Small intestine (tissue), 16 donors: ENCODE measurements around the gene SERPINA4. TPM values are rescaled to one million over a fixed set of nuclear protein-coding genes. Genes with fewer than 3 reads are reported as not detected.

ENCODE experiments used
- DNase-seq, 2 donors: peaks; one replicate each; pipeline versions ENCODE4 v3.0.0 to v3.0.0-alpha.2; 2013
- FAIRE-seq: peaks from 2 replicates; lab custom pipeline; 2012; peaks lifted over from hg19 to GRCh38; lab: Jason Lieb, UNC
- H3K27ac ChIP-seq, 3 donors: one replicate each; pipeline ENCODE4 v1.5.1; 2013; ENCODE audit warnings: low read length in 2 of 3, mild to moderate bottlenecking in 2 of 3, control low read depth in 1 of 3, inconsistent platforms in 1 of 3, low read depth in 1 of 3, moderate library complexity in 1 of 3
- H3K27me3 ChIP-seq, 3 donors: one replicate each; pipeline ENCODE4 v1.6.1; 2013; ENCODE audit warnings: low read length in 3 of 3, inconsistent platforms in 1 of 3; ENCODE audit not compliant: control insufficient read depth in 3 of 3, insufficient read depth in 3 of 3
- H3K36me3 ChIP-seq, 3 donors: one replicate each; pipeline ENCODE4 v1.6.1; 2013; ENCODE audit warnings: low read length in 3 of 3, inconsistent platforms in 1 of 3, low read depth in 1 of 3, mild to moderate bottlenecking in 1 of 3, moderate library complexity in 1 of 3; ENCODE audit not compliant: control insufficient read depth in 3 of 3, insufficient read depth in 2 of 3
- H3K4me1 ChIP-seq, 3 donors: one replicate each; pipeline ENCODE4 v1.6.1; 2013; ENCODE audit warnings: low read length in 2 of 3, inconsistent platforms in 1 of 3, low read depth in 1 of 3, mild to moderate bottlenecking in 1 of 3, moderate library complexity in 1 of 3; ENCODE audit not compliant: control insufficient read depth in 3 of 3, insufficient read depth in 2 of 3
- H3K4me3 ChIP-seq, 3 donors: one replicate each; pipeline ENCODE4 v1.5.1; 2013; ENCODE audit warnings: low read length in 3 of 3, control low read depth in 1 of 3, inconsistent platforms in 1 of 3, low read depth in 1 of 3, mild to moderate bottlenecking in 1 of 3, moderate library complexity in 1 of 3
- H3K9me3 ChIP-seq, 2 donors: one replicate each; pipeline ENCODE4 v1.6.1; 2013; ENCODE audit warnings: low read depth in 1 of 2, low read length in 1 of 2; ENCODE audit not compliant: control insufficient read depth in 2 of 2, insufficient read depth in 1 of 2
- WGBS, 3 donors: extraction: QIAGEN DNeasy Blood & Tissue Kit; methylation state at CpG; one replicate each; pipeline ENCODE4 v1.1.7; 2013; 5-methylcytosine and 5-hydroxymethylcytosine counted together
- long read RNA-seq, 10 donors: transcript quantifications; one replicate each; lab custom pipeline, GENCODE V29; 2026
- polyA plus RNA-seq, 4 donors: library from polyadenylated mRNA; stranded (reverse) in 3 of 4; unstranded in 1 of 4; fragments of 200-250 nt in 3 of 4; fragments of 120-200 nt in 1 of 4; gene quantifications; one replicate each; pipeline versions ENCODE4 v1.2.1 to v1.2.3, GENCODE V29; 2013
- donor health status: healthy with polysubstance abuse.
- donor health status: control.
- donor health status: control.
- donor health status: Bipolar disorder and iron deficiency.
- donor health status: healthy.

SERPINA4 gene, protein sequence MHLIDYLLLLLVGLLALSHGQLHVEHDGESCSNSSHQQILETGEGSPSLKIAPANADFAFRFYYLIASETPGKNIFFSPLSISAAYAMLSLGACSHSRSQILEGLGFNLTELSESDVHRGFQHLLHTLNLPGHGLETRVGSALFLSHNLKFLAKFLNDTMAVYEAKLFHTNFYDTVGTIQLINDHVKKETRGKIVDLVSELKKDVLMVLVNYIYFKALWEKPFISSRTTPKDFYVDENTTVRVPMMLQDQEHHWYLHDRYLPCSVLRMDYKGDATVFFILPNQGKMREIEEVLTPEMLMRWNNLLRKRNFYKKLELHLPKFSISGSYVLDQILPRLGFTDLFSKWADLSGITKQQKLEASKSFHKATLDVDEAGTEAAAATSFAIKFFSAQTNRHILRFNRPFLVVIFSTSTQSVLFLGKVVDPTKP
- polyA plus RNA-seq: 10 to 100 TPM in 1 of 4 donors, 1 to 10 TPM in 1, not detected in 2; 1.2 to 98.2 TPM
- long read RNA-seq, donor 1: 0 reads
- long read RNA-seq, donor 2, transcript SERPINA4-203 (5 exons, 2,012 nt): major isoform, 11 of 12 reads
- long read RNA-seq, donor 2, partial matches to known transcripts: 0 of 12 reads
- long read RNA-seq, donor 2, other reads (novel, unspliced or antisense): 0 of 12 reads
- long read RNA-seq, donor 3, transcript SERPINA4-203 (5 exons, 2,012 nt): major isoform, 12 of 31 reads
- long read RNA-seq, donor 3, partial matches to known transcripts: 19 of 31 reads
- long read RNA-seq, donor 3, other reads (novel, unspliced or antisense): 0 of 31 reads
- long read RNA-seq, donor 4, partial matches to known transcripts: 0 of 2 reads
- long read RNA-seq, donor 4, other reads (novel, unspliced or antisense): 0 of 2 reads
- long read RNA-seq, donor 5, partial matches to known transcripts: 13 of 18 reads
- long read RNA-seq, donor 5, other reads (novel, unspliced or antisense): 0 of 18 reads
- long read RNA-seq, donor 6, transcript SERPINA4-203 (5 exons, 2,012 nt): major isoform, 8 of 10 reads
- long read RNA-seq, donor 6, partial matches to known transcripts: 0 of 10 reads
- long read RNA-seq, donor 6, other reads (novel, unspliced or antisense): 0 of 10 reads
- long read RNA-seq, donor 7: 0 reads
- long read RNA-seq, donor 8: 0 reads
- long read RNA-seq, donor 9, partial matches to known transcripts: 7 of 9 reads
- long read RNA-seq, donor 9, other reads (novel, unspliced or antisense): 0 of 9 reads
- long read RNA-seq, donor 10, transcript SERPINA4-203 (5 exons, 2,012 nt): major isoform, 7 of 15 reads
- long read RNA-seq, donor 10, partial matches to known transcripts: 7 of 15 reads
- long read RNA-seq, donor 10, other reads (novel, unspliced or antisense): 0 of 15 reads

DNA sequence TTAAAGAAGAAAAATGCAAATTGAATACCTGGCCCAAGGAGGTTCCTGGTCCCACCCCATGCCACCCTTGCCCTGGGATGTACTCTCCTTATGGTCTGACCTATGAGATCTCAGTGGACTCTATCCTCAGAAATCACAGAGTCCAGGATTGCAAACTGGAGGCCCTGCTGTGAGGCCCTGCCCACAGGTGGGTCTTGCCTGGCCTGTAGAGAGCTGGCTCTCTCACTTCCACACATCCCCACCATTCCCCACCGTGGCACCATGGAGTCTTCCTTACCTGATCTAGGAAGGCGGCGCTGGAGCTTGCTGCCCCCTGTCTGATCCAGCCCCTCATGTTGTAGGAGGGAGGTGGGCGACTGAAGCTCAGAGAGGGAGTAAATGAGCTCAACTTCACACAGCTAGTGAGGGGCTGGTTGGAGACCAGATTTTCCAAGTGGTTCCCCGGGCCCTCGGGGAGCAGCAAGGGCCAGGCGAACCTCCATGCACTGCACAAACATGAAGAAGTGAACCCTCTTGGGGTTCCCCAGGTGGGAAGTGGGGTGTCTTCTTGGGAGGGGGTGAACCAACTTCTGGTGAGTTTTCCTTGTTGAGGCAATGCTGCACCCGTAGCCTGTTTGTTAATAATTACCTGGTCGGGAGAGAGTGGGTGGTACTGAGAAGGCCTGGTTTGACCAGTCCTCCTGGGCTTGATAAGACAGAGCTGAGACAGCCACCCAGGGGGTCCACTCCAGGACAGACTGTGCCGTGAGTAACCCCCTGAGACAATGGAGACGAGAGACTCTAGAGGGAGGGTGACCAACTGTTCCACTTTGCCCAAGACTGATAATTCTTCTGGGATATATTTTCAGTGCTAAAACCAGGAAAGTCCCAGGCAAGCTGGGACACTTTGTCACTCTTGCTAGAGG lies at the start of gene SERPINA4:
TSS of gene SERPINA4 (plus strand) at position 692 of the 905 bp plus-strand sequence. CDS start 2,041 bp downstream, outside the sequence.
- no peaks in the 10 kb centered on the region for H3K27me3 ChIP-seq
- H3K4me3 ChIP-seq: peak within 1 kb of the TSS in 1 of 3 donors; percentile 21
- peaks cover 0 to 3% (median 0%) of the 10 kb centered on the region in 3 donors for H3K36me3 ChIP-seq
- peaks cover 0 to 15% (median 0%) of the 10 kb centered on the region in 3 donors for H3K4me1 ChIP-seq
- peak within 1 kb of the TSS in 1 of 3 donors; percentile 53 for H3K27ac ChIP-seq
- 66 to 79% (median 67%) methylated on average over 11 of the region's 11 CpGs for WGBS, 3 donors
- FAIRE-seq (no peak), DNase-seq (peak; percentile 9 to 77)
- peaks cover 0 to 18% of the 10 kb centered on the region in 2 donors for H3K9me3 ChIP-seq

DNA sequence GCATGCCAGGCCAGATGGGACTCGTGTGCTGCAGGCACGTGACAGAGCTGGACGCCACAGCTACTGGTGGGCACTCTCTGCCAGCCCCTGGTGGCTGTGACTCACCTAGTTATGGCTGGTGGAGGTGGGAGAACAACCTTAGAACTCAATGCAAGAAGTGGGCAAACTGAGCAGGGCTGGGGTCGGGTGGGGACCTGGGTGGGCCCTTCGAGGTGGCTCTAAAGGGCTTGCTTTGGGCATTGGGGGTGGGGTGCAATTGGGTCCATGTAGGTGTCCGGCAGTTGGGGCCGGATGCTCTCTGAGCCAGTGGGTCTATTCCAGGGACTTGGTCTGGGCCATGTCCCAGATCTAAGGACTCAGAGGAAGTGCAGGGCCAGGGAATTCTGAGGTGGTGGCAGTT lies 46.9 kb upstream of the SERPINA4 start:
- H3K4me1 ChIP-seq: no peaks in the 10 kb centered on the region
- FAIRE-seq (no peak), DNase-seq (no peak)
- 67 to 87% (median 84%) methylated on average over 7 of the region's 7 CpGs for WGBS, 3 donors
- H3K4me3 ChIP-seq: no peak overlapping the region
- no peak overlapping the region for H3K27ac ChIP-seq
- H3K27me3 ChIP-seq: no peaks in the 10 kb centered on the region
- no peaks in the 10 kb centered on the region for H3K9me3 ChIP-seq
- no peaks in the 10 kb centered on the region for H3K36me3 ChIP-seq

DNA sequence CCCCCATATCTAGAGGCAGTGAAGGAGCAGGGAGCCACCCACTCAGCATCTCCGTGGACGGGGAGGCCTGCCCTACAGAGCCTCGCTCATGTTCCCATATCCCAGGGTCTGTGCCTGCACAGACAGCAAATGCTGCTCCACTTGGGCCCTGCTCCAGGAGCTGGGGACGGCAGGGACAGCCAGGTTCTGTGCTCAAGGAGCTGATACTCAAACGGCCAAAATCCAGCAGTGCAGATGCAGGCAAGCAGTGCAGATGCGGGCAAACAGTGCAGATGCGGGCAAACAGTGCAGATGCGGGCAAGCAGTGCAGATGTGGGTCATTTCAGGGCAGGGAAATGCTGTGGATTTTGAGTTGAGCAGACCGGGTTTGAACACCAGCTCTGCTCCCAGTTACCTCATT lies 45.8 kb upstream of the SERPINA4 start:
- Histone ChIP-seq H3K4me3 (no peak overlapping the region), H3K27me3 (no peaks in the 10 kb centered on the region), H3K9me3 (no peaks in the 10 kb centered on the region), H3K27ac (no peak overlapping the region), H3K4me1 (no peaks in the 10 kb centered on the region), H3K36me3 (no peaks in the 10 kb centered on the region)
- FAIRE-seq (no peak), DNase-seq (no peak)
- 79 to 85% (median 82%) methylated on average over 9 of the region's 9 CpGs for WGBS, 3 donors

DNA sequence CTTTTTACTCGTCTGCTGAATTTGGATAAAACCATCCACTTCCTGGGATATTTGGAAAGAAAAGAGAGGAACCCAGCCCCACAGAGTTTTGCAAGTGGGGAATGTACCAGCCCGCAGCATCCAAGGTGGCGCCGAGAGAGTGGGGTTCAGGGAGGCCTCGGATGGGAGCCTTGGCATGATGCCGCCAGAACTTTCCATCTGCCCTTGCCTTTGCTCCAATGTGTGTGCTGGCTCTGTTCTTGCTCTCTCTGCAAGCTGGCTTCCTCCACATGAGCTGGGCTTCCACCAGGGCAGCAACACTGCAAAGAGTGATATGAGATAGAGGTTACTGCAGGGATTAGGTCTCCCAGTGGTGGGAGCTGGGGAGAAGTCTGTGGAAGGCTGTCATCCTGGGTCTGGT lies 45.4 kb upstream of the SERPINA4 start:
- no peak overlapping the region for H3K27ac ChIP-seq
- 83 to 90% (median 89%) methylated on average over 6 of the region's 6 CpGs for WGBS, 3 donors
- no peak overlapping the region for H3K4me3 ChIP-seq
- no peaks in the 10 kb centered on the region for H3K4me1 ChIP-seq
- no peaks in the 10 kb centered on the region for H3K36me3 ChIP-seq
- no peaks in the 10 kb centered on the region for H3K27me3 ChIP-seq
- FAIRE-seq (no peak), DNase-seq (no peak)
- H3K9me3 ChIP-seq: no peaks in the 10 kb centered on the region

DNA sequence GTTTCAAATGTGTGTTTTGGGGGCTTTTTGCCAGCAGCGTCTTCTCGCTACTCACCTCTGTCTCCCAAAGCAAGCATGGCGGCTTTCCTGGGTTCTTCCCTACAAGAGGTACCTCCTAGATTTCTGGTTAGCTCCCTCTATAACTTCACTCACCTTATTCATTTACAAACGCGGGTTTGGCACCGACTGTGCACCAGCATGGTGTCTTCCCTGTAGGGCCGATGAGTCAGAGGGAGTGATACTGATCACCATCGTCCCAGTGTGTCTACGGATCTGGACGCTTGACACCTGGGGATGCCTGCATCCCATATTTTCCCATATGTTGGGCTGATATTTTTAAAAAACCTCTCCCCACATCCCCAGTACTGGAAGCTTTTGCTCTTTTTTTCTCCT lies 44.0 kb upstream of the SERPINA4 start:
- H3K4me1 ChIP-seq: no peaks in the 10 kb centered on the region
- 73 to 75% (median 73%) methylated on average over 10 of the region's 10 CpGs for WGBS, 3 donors
- no peak for FAIRE-seq
- no peak overlapping the region for H3K4me3 ChIP-seq
- H3K9me3 ChIP-seq: no peaks in the 10 kb centered on the region
- H3K27ac ChIP-seq: no peak overlapping the region
- no peaks in the 10 kb centered on the region for H3K36me3 ChIP-seq
- DNase-seq: no peak
- H3K27me3 ChIP-seq: no peaks in the 10 kb centered on the region

DNA sequence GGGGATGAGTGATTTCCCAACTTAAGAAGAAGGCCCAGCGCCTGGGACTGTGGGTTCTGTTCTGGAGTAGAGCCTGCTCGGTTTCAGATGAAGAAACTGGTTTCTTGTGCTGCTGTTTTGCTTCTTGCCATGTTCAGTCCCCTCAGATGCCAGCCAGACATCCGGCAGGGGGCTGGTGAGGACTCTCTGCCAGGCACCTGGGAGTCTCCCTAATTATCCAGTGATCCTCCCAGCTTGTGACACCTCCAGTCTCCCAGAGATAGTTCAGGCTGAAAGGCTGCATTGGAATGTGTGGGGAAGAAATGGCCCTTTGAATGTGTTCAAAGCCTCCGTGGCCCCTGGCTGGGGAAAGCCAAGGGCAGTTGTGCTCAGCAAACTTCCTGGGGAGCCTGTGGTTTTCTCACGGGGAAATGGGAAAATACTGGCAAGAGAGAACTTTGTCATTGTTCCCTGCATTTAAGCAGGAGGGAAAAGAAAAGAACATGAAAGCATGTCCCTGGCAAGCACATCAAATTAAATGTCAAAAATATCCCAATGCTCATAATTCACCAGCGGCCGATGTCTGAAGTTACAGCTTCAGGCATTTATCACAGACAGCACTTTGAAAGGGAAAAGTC lies 43.5 kb upstream of the SERPINA4 start:
- Histone ChIP-seq H3K36me3 (no peaks in the 10 kb centered on the region), H3K4me3 (no peak overlapping the region), H3K9me3 (no peaks in the 10 kb centered on the region), H3K27ac (no peak overlapping the region), H3K27me3 (no peaks in the 10 kb centered on the region), H3K4me1 (no peaks in the 10 kb centered on the region)
- DNase-seq (no peak), FAIRE-seq (no peak)
- 54 to 65% (median 64%) methylated on average over 7 of the region's 7 CpGs for WGBS, 3 donors

DNA sequence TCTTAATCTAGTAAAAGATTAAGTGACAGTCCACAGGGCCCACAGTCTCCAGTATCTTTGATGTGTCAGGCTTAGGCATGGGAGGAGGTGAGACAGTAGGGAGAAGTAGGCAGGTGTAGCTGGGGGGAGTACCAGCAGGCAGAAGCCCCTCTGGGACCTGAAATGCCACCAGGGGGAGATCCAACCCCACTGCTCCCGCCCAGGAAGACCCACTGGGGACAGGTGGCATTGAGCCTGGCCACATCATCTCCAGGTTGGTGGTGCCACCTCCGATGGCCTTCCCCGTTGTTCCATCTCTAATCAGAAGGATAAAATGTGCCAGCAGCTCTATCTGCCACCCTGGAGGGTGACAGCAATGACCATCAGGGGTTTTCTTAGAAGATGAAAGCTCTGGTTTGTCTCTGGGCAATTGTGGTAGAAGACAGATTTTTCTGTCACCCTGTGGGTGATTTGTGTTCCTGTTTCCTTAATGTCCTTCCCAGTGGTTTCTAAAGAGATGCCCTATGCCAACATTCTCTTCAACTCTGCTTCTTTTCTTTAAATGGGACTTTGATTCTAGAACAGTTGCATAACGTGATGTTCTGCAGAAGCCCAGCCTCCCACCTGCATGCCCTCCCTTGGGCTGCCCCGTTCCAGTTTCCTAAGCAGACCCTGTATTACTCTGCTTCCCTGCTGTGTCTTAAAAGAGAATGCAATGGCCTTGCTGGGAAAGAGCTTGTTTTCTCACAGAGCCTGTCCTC lies 39.7 kb upstream of the SERPINA4 start:
- no peaks in the 10 kb centered on the region for H3K27me3 ChIP-seq
- H3K4me1 ChIP-seq: no peaks in the 10 kb centered on the region
- H3K27ac ChIP-seq: no peak overlapping the region
- no peaks in the 10 kb centered on the region for H3K9me3 ChIP-seq
- DNase-seq (no peak), FAIRE-seq (no peak)
- H3K4me3 ChIP-seq: no peak overlapping the region
- no peaks in the 10 kb centered on the region for H3K36me3 ChIP-seq
- WGBS, 3 donors: 47 to 51% (median 48%) methylated on average over 5 of the region's 5 CpGs
